Right ventricle myocardium inferior (tissue), 1 donor: Measurements from ENCODE around the gene NOA1. TPM values are rescaled to one million over a fixed set of nuclear protein-coding genes. Genes with fewer than 3 reads are reported as not detected.

ENCODE experiments used
- ATAC-seq: fragments of 200-7000 bp; cut with Tn5 transposase; one replicate; pipeline ENCODE4 v1.9.1; 2020; ENCODE audit warnings: mild to moderate bottlenecking, moderate library complexity
- DNase-seq: peaks from one replicate; pipeline ENCODE4 v3.0.0; 2021; ENCODE audit errors: missing footprints
- intact Hi-C: fragments of 100-400 bp; cut with DNase I; formaldehyde crosslinking; loops from one replicate; pipeline ENCODE4 v1.11.0; 2022
- long read RNA-seq: library from polyadenylated mRNA; unstranded; transcript quantifications from one replicate; pipeline ENCODE4 v2.0.0, GENCODE V29; 2021
- total RNA-seq: library from RNA; stranded (reverse); fragmentation: NEBNext Ultra II Directional; extraction: Animal tissue kit (Norgen Biotek cat#: 25700); gene quantifications from one replicate; pipeline ENCODE4 v1.2.1, GENCODE V29; 2021
- donor health status: DM: no; HTN: yes; CAD: no; lungs with severe emphysema.

NOA1 gene
- 11.5 TPM for total RNA-seq
- long read RNA-seq, transcript NOA1-201 (7 exons, 3,415 nt) = major isoform, 31 of 31 reads
- long read RNA-seq, partial matches to known transcripts = 0 of 31 reads
- long read RNA-seq, other reads (novel, unspliced or antisense) = 0 of 31 reads

DNA sequence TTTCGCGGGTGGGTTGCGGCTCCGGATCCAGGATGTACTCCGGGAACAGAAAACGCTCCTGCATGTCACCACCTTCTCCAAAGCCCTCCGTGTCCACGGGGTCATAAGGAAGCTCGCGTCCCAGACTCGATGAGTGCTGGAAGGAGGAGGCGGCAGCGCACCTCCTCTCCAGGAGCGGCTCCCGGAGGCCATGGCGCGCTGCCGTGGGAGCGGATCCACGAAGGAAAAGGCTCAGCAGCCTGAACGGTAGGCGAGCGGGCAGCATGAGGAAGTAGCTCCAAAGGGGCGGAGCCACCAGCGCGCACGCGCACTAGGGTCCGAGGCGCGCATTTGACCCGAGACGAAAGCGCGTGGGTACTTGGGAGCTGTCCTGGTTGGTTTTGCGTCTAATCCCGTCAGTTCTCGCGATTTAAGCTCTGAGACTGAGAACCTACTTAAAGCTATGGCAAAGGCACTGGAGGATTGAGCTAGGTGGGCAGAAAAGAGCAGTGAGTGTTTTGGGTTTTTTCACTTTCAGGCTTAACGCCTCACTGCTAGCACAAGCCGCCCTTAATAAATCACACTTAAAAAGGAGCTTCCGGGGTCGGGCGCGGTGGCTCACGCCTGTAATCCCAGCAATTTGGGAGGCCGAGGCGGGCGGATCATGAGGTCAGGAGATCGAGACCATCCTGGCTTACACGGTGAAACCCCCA, at the start of gene NOA1:
TSS of gene NOA1 (minus strand) at position 286 of the 692 bp plus-strand sequence. CDS start at position 265, 21 bp downstream.
- intact Hi-C loops = loop anchor here (1.0 to 5.0 kb wide), 2 partner anchors 70 to 125 kb away; partner anchors contain the start of gene REST

DNA sequence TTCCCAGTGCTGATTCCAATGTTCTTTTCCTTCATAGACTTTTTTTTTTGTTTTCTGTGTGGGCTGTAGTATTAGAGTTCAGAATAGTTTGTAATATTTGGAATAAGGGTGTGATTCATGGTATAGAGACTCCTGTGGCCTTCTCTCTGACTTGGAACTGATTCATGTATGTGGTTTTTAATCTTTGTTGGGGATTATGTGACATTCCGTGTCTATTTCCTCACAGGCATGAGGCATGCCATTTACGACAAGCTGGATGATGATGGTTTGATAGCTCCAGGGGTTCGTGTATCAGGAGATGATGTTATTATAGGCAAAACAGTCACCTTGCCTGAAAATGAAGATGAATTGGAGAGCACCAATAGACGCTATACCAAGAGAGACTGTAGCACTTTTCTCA, 45.7 kb upstream of the NOA1 start:
- DNase-seq (no peak), ATAC-seq (no peak)
- intact Hi-C loops = no loop called here

More for the DNA sequence above, at the start of gene NOA1:
- ATAC-seq (peak; percentile 90), DNase-seq (peak; percentile 98)

DNA sequence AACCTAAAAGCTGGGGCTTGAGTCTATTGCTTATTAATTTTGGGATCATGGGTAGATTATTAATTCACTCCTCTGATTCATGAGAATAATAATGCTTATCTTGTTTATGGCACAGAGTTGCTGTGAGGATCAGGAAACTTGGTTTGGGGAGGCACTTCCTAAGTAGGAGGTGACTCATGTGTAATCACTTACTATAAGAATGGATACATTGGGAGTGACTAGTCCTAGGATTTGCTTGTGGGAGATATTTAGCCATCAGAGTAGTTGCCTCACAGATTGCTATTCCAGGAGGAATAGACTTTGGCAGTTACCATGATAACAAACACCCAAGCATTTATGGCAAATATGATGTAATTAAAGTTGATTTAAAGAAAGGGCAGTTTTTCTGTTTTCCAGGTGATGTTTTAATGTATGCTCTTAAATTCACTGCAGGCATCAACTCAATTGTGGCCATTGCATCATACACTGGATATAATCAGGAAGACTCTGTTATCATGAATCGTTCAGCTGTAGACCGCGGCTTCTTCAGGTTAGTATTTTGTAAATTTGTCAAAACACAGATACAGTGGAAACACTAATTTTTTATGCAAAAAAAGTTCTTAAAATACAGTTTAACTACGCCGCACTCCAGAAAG, 43.2 kb upstream of the NOA1 start:
- intact Hi-C loops = no loop called here
- no peak for ATAC-seq
- DNase-seq = no peak

- intact Hi-C loops = no loop called here
- no peak for DNase-seq
- ATAC-seq = no peak
Observed at GRCh38 chr4:57018980-57019379, 41.6 kb upstream of the NOA1 start.

DNA sequence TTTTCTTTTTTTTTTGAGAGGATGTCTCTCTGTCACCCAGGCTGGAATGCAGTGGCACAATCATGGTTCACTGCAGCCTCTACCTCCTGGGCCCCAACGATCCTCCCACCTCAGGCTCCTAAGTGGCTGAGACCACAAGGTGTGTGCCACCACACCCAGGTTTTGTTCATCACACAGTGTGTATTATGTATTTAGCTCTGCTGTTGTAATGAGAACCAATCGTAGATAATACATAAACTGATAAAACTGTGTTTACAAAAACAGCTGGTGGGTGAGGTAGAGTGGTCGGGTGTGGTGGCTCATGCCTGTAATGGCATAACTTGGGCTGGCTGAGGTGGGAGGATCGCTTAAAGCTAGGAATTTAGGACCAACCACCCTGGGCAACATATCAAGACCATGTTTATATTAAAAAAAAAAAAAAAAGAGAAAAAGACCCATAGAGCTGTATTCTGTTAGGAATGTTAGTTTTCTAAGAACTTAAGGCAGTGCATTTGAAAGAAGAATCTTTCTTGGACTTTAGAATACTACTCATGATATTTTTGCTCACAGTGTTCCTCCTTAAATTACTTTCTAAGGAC, 36.2 kb upstream of the NOA1 start:
- ATAC-seq = no peak
- intact Hi-C loops = no loop called here
- DNase-seq = no peak

DNA sequence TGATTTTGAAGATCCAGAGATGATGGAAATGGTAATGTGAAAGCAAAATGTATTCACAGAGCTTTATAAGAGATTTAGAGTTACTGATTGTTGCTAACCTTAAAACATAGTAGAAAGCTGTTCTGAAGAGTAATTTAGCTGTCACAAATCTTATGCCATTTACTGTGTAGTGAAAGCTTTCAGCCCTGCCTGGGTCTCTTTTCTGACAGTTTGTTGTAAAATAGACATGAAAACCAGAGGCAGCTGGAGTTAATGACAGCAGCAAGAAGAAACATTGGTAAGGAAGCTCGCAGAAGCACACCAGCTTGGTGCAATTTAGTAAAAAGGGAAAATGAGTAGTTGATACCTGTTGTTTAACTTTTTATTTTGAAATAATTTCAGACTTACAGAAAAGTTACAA, 22.3 kb upstream of the NOA1 start:
- intact Hi-C loops = no loop called here
- no peak for ATAC-seq
- DNase-seq = no peak

DNA sequence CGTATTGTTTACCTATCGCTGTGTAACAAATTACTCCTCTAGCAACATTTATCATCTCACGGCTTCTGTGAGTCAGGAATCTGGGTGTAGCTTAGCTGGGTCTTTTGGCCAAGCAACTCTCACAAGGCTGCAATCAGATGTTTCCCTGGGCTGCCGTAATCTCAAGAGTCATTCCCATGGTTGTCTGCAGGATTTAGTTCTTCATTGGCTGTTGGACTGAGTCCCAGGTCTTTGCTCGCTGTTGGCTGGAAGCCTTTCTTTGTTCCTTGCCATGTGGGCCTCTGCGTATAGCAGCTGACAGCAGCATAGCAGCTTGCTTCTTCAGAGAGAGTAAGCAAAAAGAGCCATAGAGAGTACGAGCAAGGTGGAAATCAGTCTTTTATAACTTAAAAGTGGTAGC, 18.1 kb upstream of the NOA1 start:
- ATAC-seq (peak; percentile 96), DNase-seq (peak; percentile 76)
- intact Hi-C loops = no loop called here

- intact Hi-C loops = no loop called here
- no peak for DNase-seq
- no peak for ATAC-seq
Observed at GRCh38 chr4:56990109-56990905, 12.9 kb upstream of the NOA1 start.

DNA sequence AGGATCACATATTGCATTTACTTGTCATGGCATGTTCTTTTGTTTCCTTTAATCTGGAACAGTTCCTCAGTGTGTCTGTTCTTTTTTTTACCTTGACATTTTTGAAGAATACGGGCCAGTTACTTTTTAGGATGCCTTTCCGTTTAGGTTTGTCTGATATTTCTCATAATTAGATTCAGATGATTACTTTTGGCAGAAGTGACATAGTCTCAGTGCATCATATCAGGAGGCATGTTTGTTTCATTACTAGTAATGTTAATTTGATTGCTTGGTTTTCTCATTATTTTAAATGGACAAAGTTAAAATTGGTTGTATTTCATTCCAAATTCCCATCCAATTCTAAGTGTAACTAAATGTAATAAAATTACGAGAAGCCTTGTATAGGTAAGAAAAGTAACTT, 9.5 kb upstream of the NOA1 start:
- intact Hi-C loops = no loop called here
- no peak for ATAC-seq
- DNase-seq = no peak

DNA sequence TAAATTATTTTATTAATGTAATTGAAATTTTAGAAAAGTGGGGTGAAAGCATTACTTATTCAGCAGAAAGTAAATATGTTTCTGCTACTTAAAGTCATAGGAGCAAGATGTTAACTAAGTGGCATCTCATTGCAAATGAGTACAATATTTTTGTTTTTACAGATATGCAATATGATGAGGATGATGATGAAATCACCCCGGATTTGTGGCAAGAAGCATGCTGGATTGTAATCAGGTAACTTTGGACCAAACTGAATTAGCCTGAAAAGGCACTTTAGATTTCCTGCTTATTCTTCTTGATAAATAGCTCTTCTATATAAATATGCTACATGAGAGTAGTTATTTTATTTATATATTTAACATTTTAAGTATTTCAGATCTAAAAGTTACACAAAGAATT, 8.8 kb upstream of the NOA1 start:
- ATAC-seq (no peak), DNase-seq (no peak)
- intact Hi-C loops = no loop called here

DNA sequence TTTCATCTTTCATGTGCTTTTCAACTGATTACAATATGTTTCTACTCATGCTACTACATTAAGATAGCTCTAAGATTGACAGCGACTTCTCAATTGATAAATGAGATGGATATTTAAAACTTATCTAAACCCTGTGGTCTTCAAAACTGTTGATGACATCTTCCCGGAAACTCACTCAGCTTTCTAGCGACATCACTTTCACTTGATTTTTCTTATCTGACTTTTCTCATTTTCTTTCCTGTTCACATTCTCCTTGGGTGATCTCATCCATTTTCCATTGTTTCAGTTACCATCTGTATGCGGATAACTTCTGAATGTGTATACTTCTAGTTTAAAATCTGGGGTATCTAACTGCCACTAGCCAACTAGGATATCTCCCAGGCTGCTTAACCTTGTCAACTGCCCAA, 4.4 kb upstream of the NOA1 start:
- no peak for DNase-seq
- intact Hi-C loops = no loop called here
- no peak for ATAC-seq

DNA sequence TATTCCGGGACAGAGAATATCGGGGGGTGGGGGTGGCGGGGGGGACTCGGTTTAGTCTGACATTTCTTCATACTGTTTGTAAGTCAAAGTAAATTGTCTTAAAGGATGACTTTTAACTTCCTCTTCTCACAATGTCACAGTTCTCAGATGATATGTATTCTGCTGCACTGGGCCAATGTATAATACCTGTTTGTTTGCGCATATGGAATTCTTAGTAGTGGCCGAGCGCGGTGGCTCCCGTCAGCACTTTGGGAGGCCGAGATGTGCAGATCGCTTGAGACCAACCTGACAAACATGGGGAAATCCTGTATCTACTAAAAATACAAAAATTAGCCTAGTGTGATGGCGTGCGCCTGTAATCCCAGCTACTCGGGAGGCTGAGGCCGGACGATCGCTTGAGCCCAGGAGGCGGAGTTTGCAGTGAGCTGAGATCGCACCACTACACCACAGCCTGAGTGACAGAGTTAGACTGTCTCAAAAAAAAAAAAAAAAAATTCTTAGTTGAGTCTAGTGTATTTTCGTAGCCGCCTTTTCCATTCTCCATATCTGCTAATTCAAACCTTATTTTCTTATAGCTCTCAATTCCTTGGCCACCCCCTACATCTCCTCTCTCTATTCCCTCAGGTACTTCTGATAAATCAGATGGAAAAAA, 2.1 kb upstream of the NOA1 start:
- intact Hi-C loops = loop anchor here (5.0 kb wide), 1 partner anchor 123 kb away; no protein-coding TSS in a partner anchor
- ATAC-seq (no peak), DNase-seq (no peak)

DNA sequence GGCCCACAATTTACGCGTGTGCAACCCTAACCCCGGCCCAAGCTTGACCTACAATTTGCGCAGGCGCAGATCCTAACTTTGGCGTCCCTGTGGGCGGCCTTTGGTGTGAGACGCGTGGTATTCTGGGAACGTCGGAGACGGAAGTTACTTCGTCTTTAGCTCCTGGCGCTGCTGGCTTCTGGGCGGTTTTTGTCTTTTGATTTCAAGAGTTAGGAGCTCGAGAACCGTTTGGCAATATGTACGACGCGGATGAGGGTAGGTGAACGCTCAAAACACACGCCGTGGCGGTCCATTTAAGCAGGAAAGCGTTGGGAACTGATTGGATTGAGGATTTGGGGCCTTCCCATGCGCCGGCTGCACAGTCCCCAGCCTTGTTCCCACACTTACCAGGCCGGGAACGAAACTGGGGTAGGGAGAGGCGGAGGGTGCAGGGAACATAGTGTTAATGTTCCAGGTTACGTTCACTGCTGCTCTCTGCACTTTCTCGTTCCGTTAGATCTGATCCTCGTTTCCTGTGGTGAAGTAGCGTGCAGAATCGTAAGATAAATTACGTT, 1.4 kb upstream of the NOA1 start, which contains the start of gene POLR2B:
TSS of gene POLR2B (plus strand) at position 147 of the 554 bp plus-strand sequence. CDS start at position 237, 90 bp downstream.
- ATAC-seq (peak; percentile 93), DNase-seq (peak; percentile 97)
- intact Hi-C loops = loop anchor here (5.0 kb wide), 1 partner anchor 123 kb away; no protein-coding TSS in a partner anchor

DNA sequence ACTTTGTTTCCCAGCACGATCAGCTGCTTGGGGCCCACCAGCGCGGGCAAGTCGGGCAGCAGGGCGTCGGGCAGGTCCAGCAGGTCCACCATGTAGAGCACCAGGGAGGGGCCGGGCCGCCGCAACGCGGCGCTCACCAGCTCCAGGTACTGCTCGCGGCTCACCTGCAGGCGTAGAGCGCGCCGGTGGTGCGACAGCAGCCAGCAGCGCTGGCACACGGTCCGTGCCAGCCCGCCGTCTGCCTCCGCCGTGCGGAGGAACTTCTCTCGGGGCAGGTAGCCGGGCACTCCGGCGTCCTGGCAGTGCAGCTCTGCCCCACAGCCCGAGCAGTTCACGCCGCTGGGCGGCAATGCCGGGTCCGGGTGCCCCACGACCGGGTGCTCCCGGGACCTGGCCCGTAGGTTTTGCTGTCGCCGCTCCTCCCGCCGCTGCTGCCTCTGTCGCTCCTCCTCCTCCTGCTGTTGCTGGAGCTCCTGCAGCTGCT, 527 bp downstream of the NOA1 start:
- intact Hi-C loops = loop anchor here (1.0 to 5.0 kb wide), 2 partner anchors 70 to 125 kb away; partner anchors contain the start of gene REST
- peak; percentile 73 for DNase-seq
- ATAC-seq = peak; percentile 17

GRCh38 chr4:56976283-56976836, 1.0 kb downstream of the NOA1 start:
- ATAC-seq (no peak), DNase-seq (peak; percentile 70)
- intact Hi-C loops = loop anchor here (5.0 kb wide), 1 partner anchor 126 kb away; no protein-coding TSS in a partner anchor

DNA sequence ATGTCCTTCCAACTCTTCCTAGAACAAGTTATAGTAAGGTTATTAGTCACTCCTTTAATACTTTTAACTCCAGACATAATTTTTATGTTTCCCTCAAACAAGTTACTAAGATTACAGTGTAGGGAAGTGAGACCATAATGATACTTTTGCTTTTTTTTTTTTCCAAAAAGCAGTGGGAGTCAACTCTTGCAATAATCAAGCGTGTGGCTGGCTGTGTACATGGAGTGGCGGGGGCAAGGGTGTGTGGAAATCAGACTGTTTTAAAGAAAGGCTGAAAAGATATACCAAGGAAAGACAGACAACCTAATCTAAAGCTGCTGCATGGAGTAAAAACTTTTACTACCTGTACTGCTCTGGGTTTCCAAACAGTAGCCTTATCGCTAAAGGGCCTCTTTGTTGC, 4.1 kb downstream of the NOA1 start:
- no peak for ATAC-seq
- intact Hi-C loops = no loop called here

DNA sequence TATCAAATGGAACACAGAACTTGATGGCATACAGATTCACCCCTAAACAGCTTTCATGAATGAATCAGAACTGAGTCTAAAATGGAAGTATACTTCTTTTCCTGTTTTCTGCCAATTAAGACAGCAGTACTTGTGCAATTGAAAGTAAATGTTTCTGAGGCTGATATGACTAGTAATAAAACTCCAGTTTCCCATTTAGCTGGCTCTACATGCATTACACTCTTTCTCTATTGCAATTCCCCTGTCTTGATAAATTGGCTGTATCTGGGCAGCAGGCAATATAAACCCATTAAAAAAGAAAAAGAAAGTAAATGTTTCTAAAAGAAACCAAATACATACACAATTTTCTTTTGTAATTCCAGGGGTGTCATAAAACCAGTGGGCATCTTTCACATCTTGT, 4.6 kb downstream of the NOA1 start:
- intact Hi-C loops = no loop called here
- DNase-seq = no peak
- no peak for ATAC-seq

More for the DNA sequence above, 4.1 kb downstream of the NOA1 start:
- no peak for DNase-seq
